Esophagus (tissue), 2 donors: ENCODE measurements around the gene ZNF547. TPM values are rescaled to one million over a fixed set of nuclear protein-coding genes. Genes with fewer than 3 reads are reported as not detected.

ENCODE experiments used
- H3K27ac ChIP-seq, 2 donors: one replicate each; pipeline ENCODE4 v1.5.1; 2013; ENCODE audit warnings: low read depth in 2 of 2, mild to moderate bottlenecking in 2 of 2, inconsistent platforms in 1 of 2, low read length in 1 of 2, moderate library complexity in 1 of 2
- H3K27me3 ChIP-seq, 2 donors: one replicate each; pipeline ENCODE4 v1.6.1; 2013; ENCODE audit warnings: low read length in 2 of 2, control low read depth in 1 of 2, mild to moderate bottlenecking in 1 of 2; ENCODE audit not compliant: insufficient read depth in 2 of 2, control insufficient read depth in 1 of 2
- H3K36me3 ChIP-seq, 2 donors: one replicate each; pipeline ENCODE4 v1.6.1; 2013; ENCODE audit warnings: low read length in 1 of 2; ENCODE audit not compliant: control insufficient read depth in 2 of 2, insufficient read depth in 2 of 2
- H3K4me1 ChIP-seq, 2 donors: one replicate each; pipeline ENCODE4 v1.6.1; 2013; ENCODE audit warnings: low read length in 1 of 2; ENCODE audit not compliant: control insufficient read depth in 2 of 2, insufficient read depth in 2 of 2
- H3K4me3 ChIP-seq, 2 donors: one replicate each; pipeline ENCODE4 v1.5.1; 2013; ENCODE audit warnings: low read length in 2 of 2, mild to moderate bottlenecking in 2 of 2, low read depth in 1 of 2, moderate library complexity in 1 of 2
- H3K9me3 ChIP-seq, 2 donors: one replicate each; pipeline ENCODE4 v1.6.1; 2013; ENCODE audit warnings: mild to moderate bottlenecking in 2 of 2, low read depth in 1 of 2, low read length in 1 of 2, moderate library complexity in 1 of 2; ENCODE audit not compliant: control insufficient read depth in 2 of 2, insufficient read depth in 1 of 2
- WGBS, 2 donors: extraction: QIAGEN DNeasy Blood & Tissue Kit; methylation state at CpG; one replicate each; pipeline ENCODE4 v1.1.7; 2013; 5-methylcytosine and 5-hydroxymethylcytosine counted together
- polyA plus RNA-seq, 2 donors: library from polyadenylated mRNA; stranded (reverse); fragments of 200-250 nt; gene quantifications; one replicate each; pipeline ENCODE4 v1.2.3, GENCODE V29; 2013
- donor health status: healthy with polysubstance abuse.
- donor health status: Bipolar disorder and iron deficiency.

ZNF547 gene
- polyA plus RNA-seq, 2 donors = 1.3 to 2.7 TPM

- Histone ChIP-seq H3K27me3 (no peaks in the 10 kb centered on the region), H3K9me3 (peaks cover 7 to 41% of the 10 kb centered on the region in 2 donors), H3K27ac (no peak overlapping the region), H3K36me3 (peaks cover 22 to 32% of the 10 kb centered on the region in 2 donors), H3K4me1 (no peaks in the 10 kb centered on the region), H3K4me3 (no peak overlapping the region)
- 97 to 98% methylated on average over 3 of the region's 3 CpGs for WGBS, 2 donors
Observed at GRCh38 chr19:57421037-57421436, 57.7 kb downstream of the ZNF547 start.

Other genes starting within 250 kb of the ZNF547 start
- not detected for gene USP29, start 243.6 kb upstream of the ZNF547 start, polyA plus RNA-seq
- not detected for gene ZIM3, start 218.3 kb upstream of the ZNF547 start, polyA plus RNA-seq
- not detected for gene DUXA, start 196.1 kb upstream of the ZNF547 start, polyA plus RNA-seq
- 1 to 10 TPM; 4.5 to 5.6 TPM for gene ZNF264, start 172.1 kb upstream of the ZNF547 start, polyA plus RNA-seq
- gene AURKC, start 132.5 kb upstream of the ZNF547 start, polyA plus RNA-seq = under 1 TPM; 0.49 to 0.92 TPM
- under 1 TPM; 0.73 to 0.76 TPM for gene ZNF805, start 122.9 kb upstream of the ZNF547 start, polyA plus RNA-seq
- gene ZNF460, start 83.1 kb upstream of the ZNF547 start, polyA plus RNA-seq = 1 to 10 TPM in 1 of 2 donors, under 1 TPM in 1; 0.75 to 3.8 TPM
- 1 to 10 TPM; 1.4 to 2.6 TPM for gene ZNF543, start 43.1 kb upstream of the ZNF547 start, polyA plus RNA-seq
- 1 to 10 TPM; 2.2 to 3.0 TPM for gene ZNF304, start 12.3 kb upstream of the ZNF547 start, polyA plus RNA-seq
- 10 to 100 TPM; 19.6 to 25.8 TPM for gene TRAPPC2B, start within 50 bp of the ZNF547 start, polyA plus RNA-seq
- 1 to 10 TPM; 4.1 TPM for gene ZNF548, start 26.3 kb downstream of the ZNF547 start, polyA plus RNA-seq
- 1 to 10 TPM; 2.2 to 3.2 TPM for gene ZNF17, start 47.6 kb downstream of the ZNF547 start, polyA plus RNA-seq
- 1 to 10 TPM; 2.6 to 6.4 TPM for gene ZNF749, start 71.8 kb downstream of the ZNF547 start, polyA plus RNA-seq
- gene VN1R1, start 93.6 kb downstream of the ZNF547 start, polyA plus RNA-seq = under 1 TPM; 0.14 to 0.19 TPM
- gene ZNF772, start 114.0 kb downstream of the ZNF547 start, polyA plus RNA-seq = 1 to 10 TPM in 1 of 2 donors, under 1 TPM in 1; 0.96 to 1.6 TPM
- gene ZNF419, start 124.2 kb downstream of the ZNF547 start, polyA plus RNA-seq = 1 to 10 TPM; 2.9 to 3.6 TPM
- 1 to 10 TPM; 1.4 to 3.0 TPM for gene ZNF773, start 136.4 kb downstream of the ZNF547 start, polyA plus RNA-seq
- gene ZNF549, start 163.8 kb downstream of the ZNF547 start, polyA plus RNA-seq = 1 to 10 TPM in 1 of 2 donors, under 1 TPM in 1; 0.94 to 1.2 TPM
- gene ZNF550, start 196.3 kb downstream of the ZNF547 start, polyA plus RNA-seq = 1 to 10 TPM; 2.0 to 2.6 TPM
- gene ZNF416, start 215.4 kb downstream of the ZNF547 start, polyA plus RNA-seq = 1 to 10 TPM; 2.3 to 3.7 TPM
- 1 to 10 TPM in 1 of 2 donors, under 1 TPM in 1; 0.43 to 1.3 TPM for gene ZIK1, start 220.6 kb downstream of the ZNF547 start, polyA plus RNA-seq
- gene ZNF530, start 236.3 kb downstream of the ZNF547 start, polyA plus RNA-seq = 1 to 10 TPM; 1.1 to 1.9 TPM